ENCODE results near the gene TTC9B.
"Not testable (repeated sequence)": the region's sequence is repeated elsewhere in the genome, so short reads cannot be mapped to it uniquely, and the experiment has no call there.

The TTC9B gene

GRCh38 chr19:40184273-40184672 lies 33.9 kb downstream of the TTC9B start:
- Histone ChIP-seq H3K4me3 (no peak overlapping the region), H3K4me2 (no peak overlapping the region), H3K9ac (no peak overlapping the region), H3K36me3 (no peaks in the 10 kb centered on the region), H3K4me1 (peaks cover 0 to 6% (median 0%) of the 10 kb centered on the region in 10 experiments; a peak in 4 of 20 replicates), H3K9me3 (replicated peaks in 1 of 11) (no peaks in the 10 kb centered on the region), H4K20me1 (no peaks in the 10 kb centered on the region), H3K27ac (no peak overlapping the region), H3K27me3 (no peaks in the 10 kb centered on the region)
- TF ChIP-seq Cebpa-rat (IDR thresholded peaks at IDR 0.05), result no peak

GRCh38 chr19:40178756-40179155 lies 39.4 kb downstream of the TTC9B start:
- H4K20me1 ChIP-seq, result no peaks in the 10 kb centered on the region
- H3K9ac ChIP-seq, result no peak overlapping the region
- no peaks in the 10 kb centered on the region for H3K36me3 ChIP-seq
- H3K4me2 ChIP-seq, result no peak overlapping the region
- H3K4me1 ChIP-seq, result 0 out of 20 replicates have a peak, but pooled peaks cover 0 to 4% (median 0%) of the 10 kb centered on the region in 10 experiments
- H3K27ac ChIP-seq, result no peak overlapping the region
- no peak overlapping the region for H3K4me3 ChIP-seq
- no peak for TF ChIP-seq Cebpa-rat (IDR thresholded peaks at IDR 0.05)
- H3K27me3 ChIP-seq, result no peaks in the 10 kb centered on the region
- H3K9me3 ChIP-seq (replicated peaks in 1 of 11), result peaks cover 0 to 10% (median 6%) of the 10 kb centered on the region in 11 experiments; a peak in 10 of 22 replicates

GRCh38 chr19:40177286-40178070 lies 40.7 kb downstream of the TTC9B start:
- TF ChIP-seq Cebpa-rat (IDR thresholded peaks at IDR 0.05), result no peak

GRCh38 chr19:40175820-40176219 lies 42.4 kb downstream of the TTC9B start:
- Histone ChIP-seq H3K9me3 (replicated peaks in 1 of 11) (peaks cover 0 to 10% (median 6%) of the 10 kb centered on the region in 11 experiments; a peak in 10 of 22 replicates), H4K20me1 (no peaks in the 10 kb centered on the region), H3K27me3 (no peaks in the 10 kb centered on the region), H3K4me2 (no peak overlapping the region), H3K4me1 (peaks cover 0 to 5% (median 0%) of the 10 kb centered on the region in 10 experiments; a peak in 1 of 20 replicates), H3K36me3 (no peaks in the 10 kb centered on the region), H3K9ac (no peak overlapping the region), H3K27ac (no peak overlapping the region), H3K4me3 (no peak overlapping the region)
- no peak for TF ChIP-seq Cebpa-rat (IDR thresholded peaks at IDR 0.05)

More at GRCh38 chr19:40177286-40178070, 40.7 kb downstream of the TTC9B start:
- Histone ChIP-seq H3K9ac (no peak overlapping the region), H3K9me3 (replicated peaks in 1 of 11) (peaks cover 0 to 10% (median 6%) of the 10 kb centered on the region in 11 experiments; a peak in 10 of 22 replicates), H3K36me3 (no peaks in the 10 kb centered on the region), H3K4me1 (peaks cover 0 to 5% (median 0%) of the 10 kb centered on the region in 10 experiments; a peak in 1 of 20 replicates), H3K27ac (no peak overlapping the region), H3K4me2 (no peak overlapping the region), H4K20me1 (no peaks in the 10 kb centered on the region), H3K27me3 (no peaks in the 10 kb centered on the region), H3K4me3 (no peak overlapping the region)

GRCh38 chr19:40174092-40174491 lies 44.1 kb downstream of the TTC9B start:
- no peaks in the 10 kb centered on the region for H3K27me3 ChIP-seq
- H3K4me1 ChIP-seq, result peaks cover 0 to 5% (median 0%) of the 10 kb centered on the region in 10 experiments; a peak in 1 of 20 replicates
- no peak overlapping the region for H3K27ac ChIP-seq
- no peak overlapping the region for H3K4me2 ChIP-seq
- H3K9me3 ChIP-seq (replicated peaks in 1 of 11), result peaks cover 0 to 10% (median 6%) of the 10 kb centered on the region in 11 experiments; a peak in 10 of 22 replicates
- no peak overlapping the region for H3K9ac ChIP-seq
- no peaks in the 10 kb centered on the region for H4K20me1 ChIP-seq
- H3K36me3 ChIP-seq, result no peaks in the 10 kb centered on the region
- no peak for TF ChIP-seq Cebpa-rat (IDR thresholded peaks at IDR 0.05)
- H3K4me3 ChIP-seq, result no peak overlapping the region

- not testable (repeated sequence) for H4K20me1 ChIP-seq; H3K9ac ChIP-seq; H3K36me3 ChIP-seq; H3K4me2 ChIP-seq; H3K27me3 ChIP-seq; H3K9me3 ChIP-seq (replicated peaks in 1 of 11); H3K4me1 ChIP-seq; H3K27ac ChIP-seq; H3K4me3 ChIP-seq
These were observed 46.9 kb downstream of the TTC9B start for GRCh38 chr19:40171293-40171692.

GRCh38 chr19:40170303-40170989 lies 47.7 kb downstream of the TTC9B start:
- not testable (repeated sequence) for H3K27me3 ChIP-seq; H3K4me1 ChIP-seq; H4K20me1 ChIP-seq; H3K4me3 ChIP-seq; H3K4me2 ChIP-seq; H3K9me3 ChIP-seq (replicated peaks in 1 of 11); H3K27ac ChIP-seq; H3K36me3 ChIP-seq; H3K9ac ChIP-seq

- H4K20me1 ChIP-seq; H3K27me3 ChIP-seq; H3K9me3 ChIP-seq (replicated peaks in 1 of 11); H3K27ac ChIP-seq; H3K9ac ChIP-seq; H3K36me3 ChIP-seq; H3K4me3 ChIP-seq; H3K4me2 ChIP-seq: not testable (repeated sequence)
- H3K4me1 ChIP-seq, result peaks cover 5 to 14% (median 9%) of the 10 kb centered on the region in 10 experiments; a peak in 19 of 20 replicates
These were observed 48.5 kb downstream of the TTC9B start for GRCh38 chr19:40169482-40170302.
